Measurements from ENCODE around the gene PAPSS2. TPM values are rescaled to one million over a fixed set of nuclear protein-coding genes. Genes with fewer than 3 reads are reported as not detected.

The PAPSS2 gene
- total RNA-seq, 1 donor = 96.9 TPM

GRCh38 chr10:87651801-87652200, 7.9 kb upstream of the PAPSS2 start:
- TF ChIP-seq, protein P1, sequence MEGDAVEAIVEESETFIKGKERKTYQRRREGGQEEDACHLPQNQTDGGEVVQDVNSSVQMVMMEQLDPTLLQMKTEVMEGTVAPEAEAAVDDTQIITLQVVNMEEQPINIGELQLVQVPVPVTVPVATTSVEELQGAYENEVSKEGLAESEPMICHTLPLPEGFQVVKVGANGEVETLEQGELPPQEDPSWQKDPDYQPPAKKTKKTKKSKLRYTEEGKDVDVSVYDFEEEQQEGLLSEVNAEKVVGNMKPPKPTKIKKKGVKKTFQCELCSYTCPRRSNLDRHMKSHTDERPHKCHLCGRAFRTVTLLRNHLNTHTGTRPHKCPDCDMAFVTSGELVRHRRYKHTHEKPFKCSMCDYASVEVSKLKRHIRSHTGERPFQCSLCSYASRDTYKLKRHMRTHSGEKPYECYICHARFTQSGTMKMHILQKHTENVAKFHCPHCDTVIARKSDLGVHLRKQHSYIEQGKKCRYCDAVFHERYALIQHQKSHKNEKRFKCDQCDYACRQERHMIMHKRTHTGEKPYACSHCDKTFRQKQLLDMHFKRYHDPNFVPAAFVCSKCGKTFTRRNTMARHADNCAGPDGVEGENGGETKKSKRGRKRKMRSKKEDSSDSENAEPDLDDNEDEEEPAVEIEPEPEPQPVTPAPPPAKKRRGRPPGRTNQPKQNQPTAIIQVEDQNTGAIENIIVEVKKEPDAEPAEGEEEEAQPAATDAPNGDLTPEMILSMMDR (IDR thresholded peaks at IDR 0.05; ENCODE audit: insufficient read depth, low read length) = no peak

GRCh38 chr10:87652261-87652660, 7.4 kb upstream of the PAPSS2 start:
- H3K4me3 ChIP-seq (ENCODE audit: low read depth, low read length) = no peak overlapping the region
- TF ChIP-seq, protein P1 (IDR thresholded peaks at IDR 0.05; ENCODE audit: insufficient read depth, low read length) = no peak
- DNase-seq (ENCODE audit: low read depth) = no peak

More at GRCh38 chr10:87651801-87652200, 7.9 kb upstream of the PAPSS2 start:
- no peak for DNase-seq (ENCODE audit: low read depth)
- no peak overlapping the region for H3K4me3 ChIP-seq (ENCODE audit: low read depth, low read length)

- no peak for DNase-seq (ENCODE audit: low read depth)
- H3K4me3 ChIP-seq (ENCODE audit: low read depth, low read length) = no peak overlapping the region
- TF ChIP-seq, protein P1 (IDR thresholded peaks at IDR 0.05; ENCODE audit: insufficient read depth, low read length) = no peak
Measured at GRCh38 chr10:87654212-87654611, 5.5 kb upstream of the PAPSS2 start.

- TF ChIP-seq, protein P1 (IDR thresholded peaks at IDR 0.05; ENCODE audit: insufficient read depth, low read length) = peak; percentile 74
- peak; percentile 70 for DNase-seq (ENCODE audit: low read depth)
Measured at GRCh38 chr10:87656431-87657072, 3.1 kb upstream of the PAPSS2 start.

DNA sequence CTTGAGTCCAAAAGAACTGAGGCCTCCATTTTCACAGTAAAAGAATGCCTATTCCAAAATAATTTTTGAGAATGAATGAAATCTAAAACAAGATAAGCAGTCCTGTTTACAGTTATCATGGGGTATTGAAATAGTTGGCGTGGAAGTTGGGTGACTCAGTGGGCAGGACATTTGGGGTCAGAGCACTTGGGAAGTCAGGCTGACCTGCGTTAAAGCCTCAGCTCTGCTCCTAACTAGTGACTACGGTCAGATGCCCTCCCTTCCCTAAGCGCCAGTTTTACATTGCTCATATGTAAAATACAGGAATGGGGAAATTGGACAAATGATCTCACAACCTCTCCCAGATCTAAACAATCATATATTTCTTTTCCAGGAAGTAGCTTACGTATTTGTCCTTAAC, 2.3 kb upstream of the PAPSS2 start:
- TF ChIP-seq, protein P1 (IDR thresholded peaks at IDR 0.05; ENCODE audit: insufficient read depth, low read length) = no peak
- no peak overlapping the region for H3K4me3 ChIP-seq (ENCODE audit: low read depth, low read length)
- peak; percentile 90 for DNase-seq (ENCODE audit: low read depth)

More at GRCh38 chr10:87656431-87657072, 3.1 kb upstream of the PAPSS2 start:
- H3K4me3 ChIP-seq (ENCODE audit: low read depth, low read length) = no peak overlapping the region

GRCh38 chr10:87658321-87658795, 1.3 kb upstream of the PAPSS2 start:
- TF ChIP-seq, protein P1 (IDR thresholded peaks at IDR 0.05; ENCODE audit: insufficient read depth, low read length) = no peak
- H3K4me3 ChIP-seq (ENCODE audit: low read depth, low read length) = no peak overlapping the region
- no peak for DNase-seq (ENCODE audit: low read depth)

Measured in fibroblast of the aortic adventitia (primary cell).